Keratinocyte (primary cell): ENCODE results near the gene ITPR2.

Source experiments
- CTCF ChIP-seq, 3 experiments: IDR thresholded peaks in 1 of 3; conservative IDR thresholded peaks in 1 of 3; optimal IDR thresholded peaks in 1 of 3; 2 replicates in 2 of 3; 3 replicates in 1 of 3; pipeline versions ENCODE3 to v1.5.1; 2011; ENCODE audit warnings: low read length in 3 of 3, mild to moderate bottlenecking in 3 of 3, moderate library complexity in 2 of 3, control low read depth in 1 of 3, inconsistent platforms in 1 of 3; ENCODE audit not compliant: insufficient read depth in 2 of 3; ENCODE audit errors: extremely low read depth in 1 of 3
- EZH2 ChIP-seq: IDR thresholded peaks from one replicate; pipeline ENCODE4 v1.6.1; 2012; ENCODE audit warnings: inconsistent platforms, mild to moderate bottlenecking, low read length, moderate library complexity

DNA sequence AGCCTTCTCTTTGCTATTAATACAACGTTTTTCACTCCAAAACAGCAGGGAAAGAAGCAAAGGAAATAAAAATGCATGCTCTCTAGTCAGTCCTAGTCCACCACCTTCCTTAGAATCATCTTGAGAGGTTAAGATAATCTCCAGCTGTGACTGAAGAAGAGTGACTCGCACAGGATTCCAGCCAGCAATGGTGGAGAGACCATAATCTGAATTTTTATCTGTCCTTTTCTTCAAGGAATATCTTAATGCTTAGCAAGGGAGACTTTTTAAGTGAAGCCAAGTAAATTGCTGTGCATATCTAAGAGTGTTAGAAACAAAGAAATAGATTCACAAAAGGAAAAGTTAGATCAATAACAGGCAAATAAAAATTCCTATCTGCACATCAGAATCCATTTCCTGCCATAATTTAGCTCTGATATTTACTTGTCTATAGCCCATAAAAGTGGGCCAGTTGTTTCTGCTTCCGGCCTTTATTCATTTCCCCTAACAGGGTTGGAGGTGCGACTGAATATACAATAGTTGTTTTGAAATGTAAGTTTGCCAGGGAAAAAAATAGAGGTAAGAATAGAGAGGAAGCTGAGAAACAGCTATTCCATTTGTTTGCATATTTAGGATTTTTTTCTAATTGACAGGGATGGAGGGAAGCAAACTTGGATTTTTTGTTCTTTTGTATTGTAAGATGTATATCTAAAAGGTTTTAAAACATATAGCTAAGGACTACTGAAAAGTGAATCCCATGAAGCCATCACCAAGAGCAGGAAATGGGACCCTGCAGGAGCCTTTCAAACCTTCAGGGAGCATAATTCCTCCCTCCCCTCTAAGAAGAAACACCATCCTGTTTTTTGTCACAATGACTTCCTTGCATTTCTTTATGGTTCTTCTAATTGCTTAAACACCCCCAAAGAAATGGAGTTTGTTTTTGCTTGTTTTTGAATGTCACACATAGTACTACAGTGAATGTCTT is 154.0 kb downstream of the ITPR2 start:
- no peak for TF ChIP-seq EZH2
- TF ChIP-seq CTCF (optimal IDR thresholded peaks at IDR 0.05 in 1 of 3, IDR thresholded peaks at IDR 0.05 in 1 of 3, conservative IDR thresholded peaks at IDR 0.05 in 1 of 3; ENCODE audit: extremely low read depth in 1 of 3, insufficient read depth in 2 of 3, low read length in 3 of 3), result no peak
